Endothelial cell of umbilical vein (primary cell): ENCODE results near the gene GJB2.

Experiments
- CTCF ChIP-seq, 2 donors: IDR thresholded peaks; 1 replicate in 1 of 2; 2 replicates in 1 of 2; pipeline ENCODE4 v1.5.1; 2011; ENCODE audit warnings: low read length in 2 of 2, mild to moderate bottlenecking in 2 of 2, moderate library complexity in 2 of 2, control low read depth in 1 of 2, inconsistent platforms in 1 of 2, low read depth in 1 of 2; ENCODE audit not compliant: insufficient read depth in 1 of 2; ENCODE audit errors: extremely low read depth in 1 of 2
- JUN ChIP-seq: IDR thresholded peaks from 2 replicates; pipeline ENCODE4 v1.6.1; 2011; ENCODE audit warnings: borderline replicate concordance, low read depth; ENCODE audit not compliant: insufficient read length, insufficient read depth
- MYC ChIP-seq: IDR thresholded peaks from one replicate; pipeline ENCODE4 v1.6.1; 2011; ENCODE audit warnings: mild to moderate bottlenecking, low read depth, low read length
- POLR2A ChIP-seq: IDR thresholded peaks from 2 replicates; pipeline ENCODE4 v1.6.1; 2012; ENCODE audit warnings: low read depth, mild to moderate bottlenecking, control low read depth, low read length
- POLR2AphosphoS5 ChIP-seq: IDR thresholded peaks from 2 replicates; pipeline ENCODE4 v1.6.1; 2012; ENCODE audit warnings: low read depth, mild to moderate bottlenecking, control low read depth, low read length, moderate library complexity; ENCODE audit not compliant: insufficient read depth

GRCh38 chr13:20175406-20175794 is 17.3 kb downstream of the GJB2 start:
- TF ChIP-seq POLR2AphosphoS5 (no peak), JUN (no peak), POLR2A (no peak), CTCF (IDR thresholded peaks at IDR 0.05; ENCODE audit: extremely low read depth in 1 of 2, insufficient read depth in 1 of 2, low read depth in 1 of 2, low read length in 2 of 2) (no peak), MYC (no peak)
